Erythroblast (primary cell): Measurements from ENCODE around the gene KLHL29.

Source experiments
- GATA1 ChIP-seq: IDR thresholded peaks from 2 replicates; pipeline ENCODE4 v1.6.1; 2011; ENCODE audit warnings: low read depth, mild to moderate bottlenecking, control low read depth, low read length, moderate library complexity
- POLR2A ChIP-seq: IDR thresholded peaks from 2 replicates; pipeline ENCODE4 v1.6.1; 2011; ENCODE audit warnings: mild to moderate bottlenecking, low read length

DNA sequence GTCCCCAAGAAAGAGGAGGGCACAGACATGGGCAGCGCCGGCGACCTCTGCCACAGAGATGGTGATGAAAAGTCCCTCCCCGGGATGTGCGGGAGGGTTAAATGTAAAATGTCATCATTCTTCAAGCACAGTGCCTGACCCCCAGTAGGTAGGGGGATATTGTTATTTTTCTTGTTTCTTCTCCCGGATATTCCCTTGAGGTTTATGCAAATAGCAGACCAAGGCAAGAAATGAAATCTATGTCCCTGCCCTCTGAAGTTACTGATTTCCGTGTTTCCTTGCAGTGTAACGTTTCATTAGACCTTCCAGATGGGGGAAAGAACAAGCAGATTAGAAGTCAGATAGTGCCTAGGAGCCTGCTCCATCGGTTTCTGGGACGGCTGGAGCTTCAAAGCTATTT is 158.3 kb downstream of the KLHL29 start:
- no peak for TF ChIP-seq POLR2A
- no peak for TF ChIP-seq GATA1
